GM11168 (cell line): ENCODE data around the gene ANO6.
"Not testable (repeated sequence)": the region's sequence is repeated elsewhere in the genome, so short reads cannot be mapped to it uniquely, and the experiment has no call there.

Experiments used
- in situ Hi-C: fragments of 300-500 bp; cut with MboI; formaldehyde crosslinking; loops from one replicate; pipeline ENCODE4 v1.12.0; 2022; ENCODE audit warnings: low sequenced_read_pairs; ENCODE audit not compliant: unreplicated experiment

ANO6 gene

GRCh38 chr12:45363903-45364302 is 148.0 kb downstream of the ANO6 start:
- in situ Hi-C loops: no loop called here

GRCh38 chr12:45368841-45369489 is 153.1 kb downstream of the ANO6 start:
- in situ Hi-C loops: no loop called here

- in situ Hi-C loops: no loop called here
Measured at GRCh38 chr12:45377815-45378214, 161.9 kb downstream of the ANO6 start.

- in situ Hi-C loops: no loop called here
Measured at GRCh38 chr12:45379261-45379660, 163.4 kb downstream of the ANO6 start.

GRCh38 chr12:45381351-45381750 is 165.5 kb downstream of the ANO6 start:
- in situ Hi-C loops: loop anchor here (10.0 kb wide), 1 partner anchor 207 kb away; no protein-coding TSS in a partner anchor

- in situ Hi-C loops: loop anchor here (10.0 kb wide), 1 partner anchor 214 kb away; no protein-coding TSS in a partner anchor
Measured at GRCh38 chr12:45388545-45388944, 172.7 kb downstream of the ANO6 start.

GRCh38 chr12:45389426-45389825 is 173.5 kb downstream of the ANO6 start:
- in situ Hi-C loops: loop anchor here (10.0 kb wide), 1 partner anchor 215 kb away; no protein-coding TSS in a partner anchor

- in situ Hi-C loops: not testable (repeated sequence)
Measured at GRCh38 chr12:45397499-45397898, 181.6 kb downstream of the ANO6 start.

- in situ Hi-C loops: no loop called here
Measured at GRCh38 chr12:45398552-45398951, 182.7 kb downstream of the ANO6 start.

- in situ Hi-C loops: no loop called here
Measured at GRCh38 chr12:45400991-45401390, 185.1 kb downstream of the ANO6 start.

- in situ Hi-C loops: no loop called here
Measured at GRCh38 chr12:45402288-45402687, 186.4 kb downstream of the ANO6 start.

- in situ Hi-C loops: no loop called here
Measured at GRCh38 chr12:45406988-45407850, 191.3 kb downstream of the ANO6 start.

GRCh38 chr12:45407981-45408728 is 192.3 kb downstream of the ANO6 start:
- in situ Hi-C loops: no loop called here

GRCh38 chr12:45408729-45409114 is 192.8 kb downstream of the ANO6 start:
- in situ Hi-C loops: no loop called here

- in situ Hi-C loops: no loop called here
Measured at GRCh38 chr12:45409966-45410365, 194.1 kb downstream of the ANO6 start.

GRCh38 chr12:45411626-45412025 is 195.7 kb downstream of the ANO6 start:
- in situ Hi-C loops: no loop called here

- in situ Hi-C loops: no loop called here
Measured at GRCh38 chr12:45415393-45415817, 199.5 kb downstream of the ANO6 start.

- in situ Hi-C loops: no loop called here
Measured at GRCh38 chr12:45416126-45416525, 200.2 kb downstream of the ANO6 start.

- in situ Hi-C loops: no loop called here
Measured at GRCh38 chr12:45418520-45418919, 202.6 kb downstream of the ANO6 start.

- in situ Hi-C loops: no loop called here
Measured at GRCh38 chr12:45419317-45419814, 203.5 kb downstream of the ANO6 start.

GRCh38 chr12:45421736-45422135 is 205.8 kb downstream of the ANO6 start:
- in situ Hi-C loops: no loop called here
